ENCODE measurements around the gene RGS3.

The RGS3 gene

GRCh38 chr9:113528811-113529210, 65.3 kb downstream of the RGS3 start:
- Histone ChIP-seq H3K27me3 (ENCODE audit: insufficient read depth, low read length) (no peaks in the 10 kb centered on the region; the same call in 1 of the 2 replicates), H3K27ac (ENCODE audit: low read depth, low read length, poor library complexity, severe bottlenecking) (no peak overlapping the region), H3F3A (ENCODE audit: insufficient read depth, low read length) (no peaks in the 10 kb centered on the region), H4K20me1 (ENCODE audit: insufficient read depth, low read length) (no peaks in the 10 kb centered on the region), H3K36me3 (ENCODE audit: insufficient read depth, low read length) (no peaks in the 10 kb centered on the region), H3K4me1 (ENCODE audit: insufficient read depth, low read length, severe bottlenecking) (peaks cover 10% of the 10 kb centered on the region), H3K79me2 (ENCODE audit: insufficient read depth, low read length) (no peaks in the 10 kb centered on the region), H3K9ac (ENCODE audit: low read length) (no peak overlapping the region), H3K4me3 (ENCODE audit: low read depth, low read length, poor library complexity, severe bottlenecking) (no peak overlapping the region), H3K9me2 (ENCODE audit: low read depth, low read length) (no peaks in the 10 kb centered on the region), H3K4me2 (ENCODE audit: low read length) (no peak overlapping the region), H2AFZ (ENCODE audit: low read length) (no peak overlapping the region), H3K9me3 (ENCODE audit: low read length) (no peaks in the 10 kb centered on the region)
- TF ChIP-seq EZH2 (IDR thresholded peaks at IDR 0.05; ENCODE audit: borderline replicate concordance, low read length) (no peak), CTCF (IDR thresholded peaks at IDR 0.05; ENCODE audit: low read length) (no peak)

DNA sequence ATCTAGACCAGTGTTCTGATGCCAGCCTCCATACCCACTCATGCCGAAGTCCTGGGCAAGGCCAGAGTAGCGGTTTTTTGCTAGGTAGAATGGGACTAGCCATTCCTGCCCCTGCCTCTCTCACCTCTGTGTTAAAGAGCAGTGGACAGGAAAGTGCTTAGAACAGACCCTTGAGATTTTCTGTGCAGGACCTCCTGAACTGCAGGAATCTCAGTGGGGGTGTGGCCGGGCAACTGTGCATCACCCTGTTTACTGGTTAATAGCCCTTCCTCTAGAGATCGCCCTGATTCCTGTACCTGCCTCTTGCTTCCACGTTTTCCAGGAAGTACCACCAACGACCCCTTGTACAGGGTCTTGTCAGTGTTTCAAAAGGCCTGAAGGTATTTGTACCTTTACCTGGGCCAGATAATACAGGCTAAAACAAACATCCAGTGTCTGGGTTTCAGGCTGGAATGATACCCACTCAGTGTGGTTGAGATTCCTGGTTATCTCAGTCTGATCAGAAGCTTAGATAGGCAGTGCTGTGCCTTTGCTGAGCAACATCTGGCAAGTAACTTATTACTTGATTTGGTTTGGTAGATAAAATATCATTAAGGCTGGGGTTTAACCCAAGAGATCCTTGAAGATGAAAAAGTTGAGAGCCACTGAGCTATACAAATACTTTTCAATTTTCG, 65.9 kb downstream of the RGS3 start:
- Histone ChIP-seq H3F3A (ENCODE audit: insufficient read depth, low read length) (no peaks in the 10 kb centered on the region), H3K79me2 (ENCODE audit: insufficient read depth, low read length) (no peaks in the 10 kb centered on the region), H3K9me3 (ENCODE audit: low read length) (no peaks in the 10 kb centered on the region), H3K4me3 (ENCODE audit: low read depth, low read length, poor library complexity, severe bottlenecking) (no peak overlapping the region), H3K27me3 (ENCODE audit: insufficient read depth, low read length) (no peaks in the 10 kb centered on the region; the same call in 1 of the 2 replicates), H3K4me1 (ENCODE audit: insufficient read depth, low read length, severe bottlenecking) (peaks cover 3% of the 10 kb centered on the region), H2AFZ (ENCODE audit: low read length) (no peak overlapping the region), H3K4me2 (ENCODE audit: low read length) (no peak overlapping the region), H3K36me3 (ENCODE audit: insufficient read depth, low read length) (no peaks in the 10 kb centered on the region), H3K9me2 (ENCODE audit: low read depth, low read length) (no peaks in the 10 kb centered on the region), H4K20me1 (ENCODE audit: insufficient read depth, low read length) (no peaks in the 10 kb centered on the region), H3K9ac (ENCODE audit: low read length) (no peak overlapping the region), H3K27ac (ENCODE audit: low read depth, low read length, poor library complexity, severe bottlenecking) (no peak overlapping the region)
- no peak for TF ChIP-seq CTCF (IDR thresholded peaks at IDR 0.05; ENCODE audit: low read length)
- no peak for TF ChIP-seq EZH2 (IDR thresholded peaks at IDR 0.05; ENCODE audit: borderline replicate concordance, low read length)

DNA sequence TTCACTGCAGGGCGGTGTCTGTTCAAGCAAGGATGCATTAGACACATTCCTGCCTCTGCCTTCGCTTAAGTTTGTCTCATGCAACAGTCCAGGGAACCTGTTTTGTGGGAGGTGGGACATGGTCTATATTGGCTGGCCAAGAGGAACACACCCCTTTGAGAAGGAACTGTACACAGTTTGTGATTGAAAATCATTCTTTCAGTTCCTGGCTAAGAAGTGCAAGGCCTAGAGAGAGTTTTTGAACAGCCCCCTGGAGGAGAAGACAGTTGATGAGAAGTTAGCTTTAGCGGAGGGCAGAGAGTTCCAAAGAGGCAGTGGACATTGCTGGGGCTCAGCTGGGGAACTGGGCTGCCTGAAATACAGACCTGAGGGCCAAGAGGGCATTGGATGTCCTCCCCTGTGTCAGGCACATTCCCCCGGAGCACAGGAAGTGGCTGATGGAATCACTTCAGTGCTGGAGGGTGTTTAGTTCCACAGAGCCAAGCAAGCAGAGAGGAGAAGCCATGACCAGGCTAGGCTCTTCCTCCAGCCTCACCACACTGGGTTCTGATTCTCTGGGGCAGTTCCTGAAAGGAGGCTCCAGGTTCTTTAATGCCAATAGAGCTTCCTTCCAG, 66.6 kb downstream of the RGS3 start:
- H3K36me3 ChIP-seq (ENCODE audit: insufficient read depth, low read length), result no peaks in the 10 kb centered on the region
- no peaks in the 10 kb centered on the region for H3K79me2 ChIP-seq (ENCODE audit: insufficient read depth, low read length)
- H3K4me2 ChIP-seq (ENCODE audit: low read length), result no peak overlapping the region
- no peaks in the 10 kb centered on the region; the same call in 1 of the 2 replicates for H3K27me3 ChIP-seq (ENCODE audit: insufficient read depth, low read length)
- H2AFZ ChIP-seq (ENCODE audit: low read length), result no peak overlapping the region
- H3K4me1 ChIP-seq (ENCODE audit: insufficient read depth, low read length, severe bottlenecking), result no peaks in the 10 kb centered on the region
- H4K20me1 ChIP-seq (ENCODE audit: insufficient read depth, low read length), result no peaks in the 10 kb centered on the region
- H3K27ac ChIP-seq (ENCODE audit: low read depth, low read length, poor library complexity, severe bottlenecking), result no peak overlapping the region
- no peaks in the 10 kb centered on the region for H3F3A ChIP-seq (ENCODE audit: insufficient read depth, low read length)
- no peak for TF ChIP-seq EZH2 (IDR thresholded peaks at IDR 0.05; ENCODE audit: borderline replicate concordance, low read length)
- no peak for TF ChIP-seq CTCF (IDR thresholded peaks at IDR 0.05; ENCODE audit: low read length)
- H3K9me2 ChIP-seq (ENCODE audit: low read depth, low read length), result no peaks in the 10 kb centered on the region
- H3K9me3 ChIP-seq (ENCODE audit: low read length), result no peaks in the 10 kb centered on the region
- H3K9ac ChIP-seq (ENCODE audit: low read length), result no peak overlapping the region
- no peak overlapping the region for H3K4me3 ChIP-seq (ENCODE audit: low read depth, low read length, poor library complexity, severe bottlenecking)
